T47D (cell line): ENCODE results near the gene PFKM.

ENCODE experiments used
- DNase-seq, 2 experiments: peaks; one replicate each; pipeline versions ENCODE4 v3.0.0 to v3.0.0-alpha.2; 2011 to 2012; ENCODE audit warnings: low read depth in 1 of 2, low spot score in 1 of 2
- JUND ChIP-seq: IDR thresholded peaks from 2 replicates; pipeline ENCODE4 v1.6.1; 2012; ENCODE audit warnings: low read depth
- in situ Hi-C: cut with HindIII; loops from 2 replicates; pipeline ENCODE4 v1.10.0; 2016; ENCODE audit warnings: low sequenced_read_pairs, low pct_unique_long_range_greater_than_20kb

PFKM gene

DNA sequence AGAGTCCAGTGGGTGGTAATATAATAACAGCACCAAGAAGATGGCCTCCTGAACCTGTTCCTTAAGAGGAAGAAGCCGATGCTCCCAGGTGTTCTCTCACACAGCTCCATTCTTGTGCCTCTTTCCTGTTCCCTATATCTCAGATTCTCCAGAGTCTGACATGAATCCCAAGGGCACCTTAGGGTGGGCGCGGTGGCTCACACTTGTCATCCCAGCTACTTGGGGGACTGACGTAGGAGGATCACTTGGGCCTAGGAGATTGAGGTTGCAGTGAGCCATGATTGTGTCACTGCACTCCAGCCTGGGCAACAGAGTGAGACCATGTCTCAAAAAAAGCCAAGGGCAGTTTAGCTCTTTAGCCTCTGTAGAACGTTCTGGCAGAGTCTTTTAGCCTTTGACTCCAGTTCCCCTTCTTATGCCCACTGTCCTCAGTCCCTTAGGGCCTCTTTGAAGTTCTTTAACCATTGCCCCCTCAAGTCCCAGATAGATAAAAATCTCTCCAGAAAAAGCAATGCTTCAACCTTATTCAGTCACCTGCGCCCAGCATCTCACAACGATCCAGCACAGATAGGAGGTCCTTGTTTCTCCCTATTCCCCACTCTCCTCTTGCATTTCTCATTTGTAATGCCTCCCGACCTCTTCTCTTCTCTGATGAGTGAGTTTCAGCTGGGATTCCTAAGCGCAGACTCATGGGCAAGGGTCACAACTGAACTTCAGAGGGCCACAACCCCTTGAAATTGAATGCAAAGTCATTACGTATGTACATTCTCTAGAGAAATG lies 68.9 kb downstream of the PFKM start:
- in situ Hi-C loops = no loop called here
- no peak for DNase-seq
- TF ChIP-seq JUND = no peak

DNA sequence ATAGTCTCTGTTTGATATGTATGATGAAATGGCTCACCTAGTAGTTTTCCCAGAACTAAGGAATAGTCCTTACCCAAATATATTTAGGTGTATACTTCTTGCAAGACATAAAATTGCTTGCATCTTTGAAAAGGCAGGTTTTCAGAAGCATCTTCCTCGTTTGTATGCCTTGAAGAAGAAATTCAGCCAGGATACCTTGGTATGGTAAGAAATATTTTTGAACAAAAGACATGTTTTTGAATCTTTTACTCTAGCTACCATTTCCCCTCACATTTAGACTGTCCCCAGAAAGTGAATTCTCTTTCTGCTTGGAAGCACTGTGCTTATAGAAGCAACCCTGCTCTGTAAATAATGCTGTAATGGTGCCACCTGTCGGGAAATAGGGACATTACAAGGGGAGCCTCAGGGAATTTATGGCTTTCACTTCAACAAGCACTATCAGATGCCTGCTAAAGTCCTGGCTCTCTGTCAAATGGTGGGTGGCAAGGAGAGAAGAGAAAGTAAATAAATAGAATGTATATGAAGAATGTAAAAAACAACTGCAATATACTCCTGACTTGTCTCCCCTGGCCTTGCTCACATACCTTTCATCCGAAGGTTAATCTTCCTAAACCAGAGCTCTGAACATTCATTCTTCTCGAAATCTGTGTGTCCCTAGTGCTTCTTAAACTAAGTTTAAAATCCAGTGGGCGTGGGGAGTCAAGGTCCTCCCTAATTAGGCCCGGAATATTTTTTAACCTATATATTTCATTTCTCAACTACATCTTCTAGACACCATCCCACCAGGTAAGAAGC lies 70.4 kb downstream of the PFKM start:
- in situ Hi-C loops = no loop called here
- TF ChIP-seq JUND = no peak
- peak; percentile 72 to 85 for DNase-seq

DNA sequence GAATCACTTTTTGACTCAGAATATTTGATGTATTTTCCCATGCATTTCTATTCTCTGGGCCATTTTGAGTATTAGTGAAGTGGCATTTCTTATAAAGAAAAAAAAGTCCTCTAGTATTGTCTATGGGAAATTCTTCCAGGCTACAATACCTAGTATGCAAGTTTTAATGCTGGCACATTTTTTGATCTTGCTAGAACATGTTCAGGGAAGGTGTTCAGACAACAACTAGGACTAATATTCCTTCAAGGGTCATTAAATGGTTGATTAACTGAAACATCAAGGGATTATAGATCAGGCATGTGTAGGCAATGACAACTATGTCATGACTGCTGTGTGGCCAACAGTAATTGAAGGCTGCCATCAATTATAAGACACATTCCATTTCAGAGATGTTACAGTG lies 71.9 kb downstream of the PFKM start:
- no peak for DNase-seq
- in situ Hi-C loops = no loop called here
- TF ChIP-seq JUND = no peak

DNA sequence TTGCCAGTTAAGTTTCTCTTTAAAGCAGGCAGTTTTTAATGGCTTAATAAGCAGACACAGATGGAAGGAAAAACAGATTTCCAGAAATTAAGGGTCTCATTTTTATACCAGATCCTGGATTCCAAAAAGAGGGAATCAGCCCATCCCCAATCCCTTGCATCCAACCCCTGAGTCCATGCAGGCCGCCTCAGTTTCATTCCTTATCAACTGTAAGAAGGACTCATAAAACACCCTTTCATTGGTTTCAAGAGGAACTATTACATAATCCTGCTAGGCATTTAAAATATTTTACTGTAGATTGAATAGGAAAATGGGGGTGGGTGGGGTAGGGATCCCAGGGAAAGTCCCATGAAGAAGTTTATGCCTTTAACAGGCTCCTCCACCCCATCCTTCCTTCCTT lies 73.7 kb downstream of the PFKM start:
- DNase-seq = no peak
- no peak for TF ChIP-seq JUND
- in situ Hi-C loops = no loop called here

DNA sequence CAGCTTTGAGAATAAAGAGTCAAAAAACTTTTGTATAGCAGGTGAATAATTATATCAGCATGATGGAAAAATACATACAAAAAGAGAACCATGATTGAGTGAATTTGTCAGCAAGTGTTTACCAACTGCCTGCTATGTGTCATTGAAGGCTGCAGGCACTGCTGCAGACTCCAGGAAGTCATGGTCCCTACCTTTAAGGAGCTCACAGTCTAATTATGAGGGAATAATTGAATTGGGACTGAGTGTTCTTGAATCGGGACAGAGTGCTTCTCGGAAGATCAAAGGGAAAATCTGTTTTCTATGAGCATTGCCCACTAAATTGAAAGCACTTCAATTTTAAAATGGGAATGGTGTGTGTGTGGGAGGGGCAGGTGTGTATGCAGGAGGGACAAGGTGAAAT lies 74.5 kb downstream of the PFKM start:
- in situ Hi-C loops = no loop called here
- TF ChIP-seq JUND = no peak

DNA sequence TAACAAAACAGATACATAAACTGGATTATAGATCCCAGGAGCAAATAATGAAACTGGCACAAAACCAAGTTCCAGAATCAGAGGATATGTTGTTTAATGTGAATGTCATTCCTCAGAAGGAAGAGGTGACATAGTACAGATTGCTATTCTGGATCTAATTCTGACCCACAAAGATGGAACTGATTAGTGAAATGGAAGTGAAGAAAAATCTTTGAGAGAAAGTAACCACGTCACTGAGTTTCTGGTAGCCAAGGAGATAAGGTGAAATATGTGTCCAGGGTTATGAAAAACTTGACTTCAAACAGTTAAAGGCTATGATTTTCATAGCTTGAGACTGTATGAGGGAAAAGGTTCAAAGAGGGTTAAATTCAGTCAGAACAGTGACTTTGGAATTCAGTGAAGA lies 75.6 kb downstream of the PFKM start:
- no peak for DNase-seq
- TF ChIP-seq JUND = no peak
- in situ Hi-C loops = no loop called here

More for the DNA sequence above, 74.5 kb downstream of the PFKM start:
- no peak for DNase-seq
